Loucy (cell line): Measurements from ENCODE around the gene LRBA.
"Not testable (repeated sequence)": the region's sequence is repeated elsewhere in the genome, so short reads cannot be mapped to it uniquely, and the experiment has no call there.

ENCODE experiments used
- CTCF ChIP-seq: fragments of 200-600 bp; sonication (generic); conservative IDR thresholded peaks from 2 replicates; pipeline ENCODE4 v1.5.1; 2014; ENCODE audit warnings: mild to moderate bottlenecking, antibody characterized with exemption, low read length
- EZH2phosphoT487 ChIP-seq: fragments of 200-600 bp; IDR thresholded peaks from 2 replicates; pipeline ENCODE4 v1.6.1; 2018; ENCODE audit warnings: antibody characterized with exemption, mild to moderate bottlenecking, moderate library complexity, borderline replicate concordance

GRCh38 chr4:151029006-151029405 is 13.9 kb upstream of the LRBA start:
- not testable (repeated sequence) for TF ChIP-seq CTCF, EZH2phosphoT487
